Fibroblast of the aortic adventitia (primary cell): ENCODE measurements around the gene SEMA4D. TPM values are rescaled to one million over a fixed set of nuclear protein-coding genes. Genes with fewer than 3 reads are reported as not detected.

Experiments used
- DNase-seq: peaks from one replicate; pipeline ENCODE4 v3.0.0-alpha.2; 2010; ENCODE audit warnings: low read depth
- H3K4me3 ChIP-seq: 2 replicates; pipeline ENCODE4 v1.5.1; 2011; ENCODE audit warnings: low read depth, mild to moderate bottlenecking, control low read depth, low read length, moderate library complexity
- total RNA-seq: library from RNA; depleted of rRNA; stranded (reverse); fragments of >200 nt; gene quantifications from 2 replicates; pipeline ENCODE4 v1.2.3, GENCODE V29; 2012; ENCODE audit warnings: low replicate concordance
- TF ChIP-seq, protein P1 (sequence below): IDR thresholded peaks from 2 replicates; pipeline ENCODE4 v1.5.1; 2011; ENCODE audit warnings: mild to moderate bottlenecking, low read length, control low read depth, inconsistent platforms; ENCODE audit not compliant: insufficient read depth

SEMA4D gene
- total RNA-seq, 1 donor = 0.36 TPM

DNA sequence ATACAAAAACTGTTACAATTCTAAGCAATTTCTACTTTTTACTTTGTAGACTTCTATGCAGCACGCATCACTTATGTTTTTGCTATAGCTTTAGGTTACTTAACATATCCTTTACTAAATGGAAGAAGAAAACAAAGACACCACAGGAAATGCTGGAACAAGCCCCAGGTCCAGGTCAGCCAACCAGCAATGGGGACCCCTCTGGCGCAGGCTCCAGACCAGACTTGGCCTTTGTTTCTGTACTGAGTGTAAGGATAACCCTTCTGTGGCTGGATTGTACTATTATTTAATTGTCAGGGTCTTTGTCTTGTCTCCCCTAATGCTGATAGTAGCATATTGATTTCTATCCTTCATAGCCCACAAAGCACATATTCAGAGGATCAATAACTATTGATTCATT lies 4.2 kb downstream of the SEMA4D start:
- no peak for DNase-seq
- TF ChIP-seq, protein P1, sequence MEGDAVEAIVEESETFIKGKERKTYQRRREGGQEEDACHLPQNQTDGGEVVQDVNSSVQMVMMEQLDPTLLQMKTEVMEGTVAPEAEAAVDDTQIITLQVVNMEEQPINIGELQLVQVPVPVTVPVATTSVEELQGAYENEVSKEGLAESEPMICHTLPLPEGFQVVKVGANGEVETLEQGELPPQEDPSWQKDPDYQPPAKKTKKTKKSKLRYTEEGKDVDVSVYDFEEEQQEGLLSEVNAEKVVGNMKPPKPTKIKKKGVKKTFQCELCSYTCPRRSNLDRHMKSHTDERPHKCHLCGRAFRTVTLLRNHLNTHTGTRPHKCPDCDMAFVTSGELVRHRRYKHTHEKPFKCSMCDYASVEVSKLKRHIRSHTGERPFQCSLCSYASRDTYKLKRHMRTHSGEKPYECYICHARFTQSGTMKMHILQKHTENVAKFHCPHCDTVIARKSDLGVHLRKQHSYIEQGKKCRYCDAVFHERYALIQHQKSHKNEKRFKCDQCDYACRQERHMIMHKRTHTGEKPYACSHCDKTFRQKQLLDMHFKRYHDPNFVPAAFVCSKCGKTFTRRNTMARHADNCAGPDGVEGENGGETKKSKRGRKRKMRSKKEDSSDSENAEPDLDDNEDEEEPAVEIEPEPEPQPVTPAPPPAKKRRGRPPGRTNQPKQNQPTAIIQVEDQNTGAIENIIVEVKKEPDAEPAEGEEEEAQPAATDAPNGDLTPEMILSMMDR = no peak

DNA sequence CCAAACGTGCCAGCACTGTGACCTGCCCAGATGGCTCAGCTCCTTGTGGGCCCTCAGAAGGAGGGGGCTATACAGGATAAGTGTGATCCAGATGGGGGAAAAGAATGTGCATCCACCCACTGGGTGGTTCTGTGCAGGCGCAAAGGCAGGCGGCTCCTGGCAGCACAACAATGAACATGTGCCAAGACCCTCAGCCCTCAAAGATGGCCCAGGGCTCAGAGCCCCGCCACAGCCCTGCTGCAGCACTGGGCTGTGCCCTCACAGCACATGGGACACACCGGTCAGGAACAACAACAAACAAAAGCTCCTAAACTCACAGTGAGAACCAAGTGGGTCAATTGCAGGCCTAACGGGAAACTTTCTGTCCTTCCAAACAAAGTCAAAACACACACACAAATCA lies 4.7 kb downstream of the SEMA4D start:
- H3K4me3 ChIP-seq = no peak overlapping the region
- TF ChIP-seq, protein P1 = no peak
- no peak for DNase-seq

More for the DNA sequence above, 4.2 kb downstream of the SEMA4D start:
- H3K4me3 ChIP-seq = no peak overlapping the region

DNA sequence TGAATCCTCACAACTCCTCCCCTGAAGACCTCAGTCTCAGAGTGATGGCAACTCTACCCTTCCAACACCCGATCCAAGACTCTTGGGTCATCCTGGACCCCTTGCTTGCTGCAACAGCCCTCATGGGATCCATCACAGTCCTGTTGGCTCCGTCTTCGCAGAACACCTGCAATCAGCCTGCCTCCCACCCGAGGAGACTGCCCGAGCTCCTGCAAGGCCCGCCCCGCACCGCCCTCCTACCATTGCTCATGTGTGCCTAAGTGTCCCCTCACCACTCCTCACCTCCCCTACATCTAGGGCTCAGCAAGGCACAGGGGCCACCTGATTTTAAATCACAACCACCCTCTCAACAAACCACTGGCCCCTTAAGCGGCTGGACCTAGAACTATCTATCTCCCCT lies 5.3 kb downstream of the SEMA4D start:
- TF ChIP-seq, protein P1 = no peak
- no peak overlapping the region for H3K4me3 ChIP-seq
- DNase-seq = no peak

DNA sequence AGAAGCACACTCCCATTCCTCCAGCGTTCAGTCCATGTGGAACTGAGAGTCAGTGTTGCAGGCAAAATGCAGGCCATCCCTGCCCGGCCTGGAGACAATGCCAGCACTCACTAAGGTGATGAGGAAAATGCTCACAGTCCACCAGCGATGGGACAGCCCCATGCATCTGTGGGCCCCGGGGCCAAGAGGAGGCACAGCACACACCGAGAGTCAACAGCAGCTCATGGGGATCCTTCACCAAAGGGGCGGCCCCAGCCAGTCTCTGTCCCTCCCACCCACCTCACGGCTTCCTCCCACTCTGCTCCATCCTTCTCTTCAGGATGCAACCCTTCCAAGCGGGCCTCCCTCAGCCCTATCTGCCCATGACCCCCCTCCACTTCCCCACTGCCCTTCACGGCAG lies 6.2 kb downstream of the SEMA4D start:
- DNase-seq = no peak
- TF ChIP-seq, protein P1 = no peak
- no peak overlapping the region for H3K4me3 ChIP-seq

DNA sequence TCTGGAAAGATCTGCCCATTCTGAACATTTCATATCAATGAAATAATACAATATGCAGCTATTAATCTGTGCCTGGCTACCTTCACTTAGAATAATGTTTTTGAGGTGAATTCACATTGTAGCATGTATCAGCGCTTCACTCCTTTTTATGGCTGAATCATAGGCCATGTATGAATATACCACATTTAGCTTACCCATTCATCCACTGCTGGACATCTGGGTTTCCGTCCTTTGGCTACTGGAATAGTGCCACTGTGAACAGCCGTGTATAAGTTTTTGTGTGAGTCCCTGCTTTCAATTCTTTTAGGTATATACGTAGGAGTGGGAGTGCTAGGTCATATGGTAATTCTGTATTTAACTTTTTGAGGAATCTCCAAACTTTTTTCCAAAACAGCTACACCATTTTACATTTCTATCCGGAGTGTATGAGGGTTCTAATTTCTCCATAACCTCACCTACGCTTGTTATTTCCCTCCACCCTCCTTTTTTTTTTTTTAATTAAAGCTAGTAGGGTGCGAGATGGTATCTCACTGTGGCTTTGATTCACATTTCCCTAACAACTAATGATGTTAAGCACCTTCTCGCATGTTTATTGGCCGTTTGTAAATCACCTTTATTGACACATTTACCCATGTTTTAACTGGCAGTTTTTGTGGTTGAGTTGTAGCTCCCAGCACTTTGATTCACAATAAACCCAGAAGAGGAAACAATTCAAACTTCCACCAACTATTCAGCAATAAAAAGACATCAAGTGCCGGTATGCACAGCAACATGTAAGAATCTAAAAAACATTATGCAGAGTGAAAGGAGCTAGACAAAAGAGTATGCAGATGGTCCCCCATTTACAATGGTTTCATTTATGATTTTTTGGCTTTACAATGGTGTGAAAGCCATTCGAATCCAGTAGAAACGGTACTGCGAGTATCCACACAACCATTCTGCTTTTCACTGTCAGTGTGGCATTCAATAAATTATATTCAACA lies 8.1 kb downstream of the SEMA4D start:
- no peak for DNase-seq
- TF ChIP-seq, protein P1 = no peak
- no peak overlapping the region for H3K4me3 ChIP-seq

DNA sequence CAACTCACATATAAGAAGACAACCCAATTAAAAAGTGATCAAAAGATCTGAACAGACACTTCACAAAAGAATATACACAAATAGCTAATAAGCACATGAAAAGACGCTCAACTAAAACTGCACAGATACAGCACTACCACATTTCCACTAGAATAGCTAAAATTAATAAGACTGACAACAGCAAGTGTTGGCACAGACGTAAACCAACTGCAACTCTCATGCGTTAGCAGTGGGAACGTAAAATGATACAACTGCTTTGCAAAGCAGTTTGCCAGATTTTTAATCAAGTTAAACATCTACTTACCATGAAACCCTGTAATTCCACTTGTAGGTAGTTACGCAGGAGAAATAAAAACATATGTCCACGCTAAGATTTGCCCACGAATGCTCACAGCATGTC lies 9.0 kb downstream of the SEMA4D start:
- TF ChIP-seq, protein P1 = no peak
- no peak overlapping the region for H3K4me3 ChIP-seq
- no peak for DNase-seq
